PC-9 (cell line): ENCODE measurements around the gene SOX5. TPM values are rescaled to one million over a fixed set of nuclear protein-coding genes. Genes with fewer than 3 reads are reported as not detected.

Source experiments
- BruUV-seq: library from RNA; stranded (reverse); fragments of 400-500 nt; replicated peaks from 2 replicates; lab custom pipeline; 2021; lab: Mats Ljungman, UMichigan
- CTCF ChIA-PET: fragments of 300-600 bp; sonication (Branson Sonifier 250); formaldehyde crosslinking; loops from one replicate; lab custom pipeline; 2022; ENCODE audit warnings: antibody characterized with exemption; lab: Charles Lee
- POLR2A ChIA-PET: fragments of 300-600 bp; sonication (Branson Sonifier 250); formaldehyde crosslinking; loops from one replicate; lab custom pipeline; 2022; ENCODE audit warnings: antibody characterized with exemption; ENCODE audit not compliant: unreplicated experiment; lab: Charles Lee
- DNase-seq, 2 experiments: peaks; one replicate each; pipeline versions ENCODE4 v3.0.0 to v3.0.0-alpha.2; 2015 to 2022; ENCODE audit warnings: mixed read lengths in 1 of 2
- H2AFZ ChIP-seq: fragments of 200-600 bp; sonication (generic); 2 replicates; pipeline ENCODE4 v1.8.1; 2017; ENCODE audit warnings: antibody characterized with exemption
- H3F3A ChIP-seq: fragments of 200-600 bp; sonication (generic); 2 replicates; pipeline ENCODE4 v1.8.1; 2017; ENCODE audit warnings: antibody characterized with exemption, mild to moderate bottlenecking, low read depth; ENCODE audit not compliant: insufficient read depth
- H3K27ac ChIP-seq: fragments of 200-600 bp; sonication (generic); 2 replicates; pipeline ENCODE4 v1.6.1; 2016; ENCODE audit warnings: mixed run types
- H3K27me3 ChIP-seq: fragments of 200-600 bp; sonication (generic); 2 replicates; pipeline ENCODE4 v1.6.1; 2016; ENCODE audit warnings: low read depth, mixed run types; ENCODE audit not compliant: insufficient read depth
- H3K36me3 ChIP-seq: fragments of 200-600 bp; sonication (generic); 2 replicates; pipeline ENCODE4 v1.6.1; 2016; ENCODE audit warnings: low read depth, mixed run types
- H3K4me1 ChIP-seq: fragments of 200-600 bp; sonication (generic); replicated peaks from 2 replicates; pipeline ENCODE4 v1.6.1; 2016; ENCODE audit warnings: mixed run types; ENCODE audit not compliant: insufficient read depth
- H3K4me2 ChIP-seq: fragments of 200-600 bp; sonication (generic); 2 replicates; pipeline ENCODE4 v1.6.1; 2017; ENCODE audit warnings: mixed run types
- H3K4me3 ChIP-seq: fragments of 200-600 bp; sonication (generic); 2 replicates; pipeline ENCODE4 v1.6.1; 2016; ENCODE audit warnings: mixed run types
- H3K79me2 ChIP-seq: fragments of 200-600 bp; sonication (generic); 2 replicates; pipeline ENCODE4 v1.6.1; 2017; ENCODE audit warnings: low read depth, mixed run types
- H3K9me2 ChIP-seq: fragments of 200-600 bp; sonication (generic); 2 replicates; pipeline ENCODE4 v1.8.1; 2017; ENCODE audit warnings: mild to moderate bottlenecking; ENCODE audit not compliant: insufficient read depth
- H3K9me3 ChIP-seq: fragments of 200-600 bp; sonication (generic); 2 replicates; pipeline ENCODE4 v1.8.1; 2016; ENCODE audit warnings: low read depth; ENCODE audit not compliant: insufficient read depth
- H4K20me1 ChIP-seq: fragments of 200-600 bp; sonication (generic); 2 replicates; pipeline ENCODE4 v1.8.1; 2017; ENCODE audit not compliant: insufficient read depth
- CTCF ChIP-seq: fragments of 200-600 bp; sonication (generic); conservative IDR thresholded peaks from 2 replicates; pipeline ENCODE4 v1.6.1; 2017; ENCODE audit warnings: mixed run types, antibody characterized with exemption, mild to moderate bottlenecking, moderate library complexity
- EZH2 ChIP-seq: fragments of 200-600 bp; sonication (generic); IDR thresholded peaks from 2 replicates; pipeline ENCODE4 v1.8.0; 2017; ENCODE audit warnings: antibody characterized with exemption, low read depth
- intact Hi-C: fragments of 100-400 bp; cut with micrococcal nuclease; formaldehyde crosslinking; loops from one replicate; pipeline ENCODE4 v1.10.0; 2022; ENCODE audit not compliant: unreplicated experiment
- total RNA-seq: library from RNA; stranded (reverse); gene quantifications from 2 replicates; pipeline ENCODE4 v1.2.3, GENCODE V29; 2021

The SOX5 gene
- total RNA-seq, 1 experiment from 2014 or later = not detected

DNA sequence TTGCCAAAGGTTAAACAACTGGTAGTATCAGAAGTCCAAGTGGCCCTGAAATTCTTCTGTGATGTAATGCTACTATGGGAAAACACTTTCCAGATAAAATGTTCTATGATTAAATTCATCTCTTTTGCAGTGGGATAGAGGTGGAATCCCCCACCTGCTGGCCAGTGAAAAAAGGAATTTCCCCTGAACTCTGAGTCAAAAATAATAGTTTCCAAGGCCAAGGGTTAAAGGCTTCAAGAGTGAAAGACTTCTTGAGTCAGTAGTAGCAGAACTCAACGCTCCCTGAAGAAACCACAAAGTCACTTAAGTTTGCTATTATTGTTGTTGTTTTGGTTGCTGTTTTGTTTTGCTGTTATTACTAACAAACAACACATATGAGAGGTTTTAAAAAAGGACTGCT lies 330.8 kb downstream of the SOX5 start:
- TF ChIP-seq CTCF = no peak
- no peak for TF ChIP-seq EZH2
- H3K9me2 ChIP-seq = no peaks in the 10 kb centered on the region; the same call in 1 of the 2 replicates
- no peak overlapping the region for H2AFZ ChIP-seq
- no peak overlapping the region for H3K4me3 ChIP-seq
- H3K27me3 ChIP-seq = no peaks in the 10 kb centered on the region
- no peaks in the 10 kb centered on the region for H3K9me3 ChIP-seq
- no peak overlapping the region for H3K27ac ChIP-seq
- H3F3A ChIP-seq = no peaks in the 10 kb centered on the region
- ChIA-PET POLR2A (no interaction called here), CTCF (no interaction called here)
- H3K4me1 ChIP-seq = no peaks in the 10 kb centered on the region
- no peaks in the 10 kb centered on the region for H4K20me1 ChIP-seq
- H3K36me3 ChIP-seq = no peaks in the 10 kb centered on the region
- no peaks in the 10 kb centered on the region for H3K79me2 ChIP-seq
- no TSS peak for BruUV-seq
- no peak for DNase-seq
- no peak overlapping the region for H3K4me2 ChIP-seq
- intact Hi-C loops = no loop called here

DNA sequence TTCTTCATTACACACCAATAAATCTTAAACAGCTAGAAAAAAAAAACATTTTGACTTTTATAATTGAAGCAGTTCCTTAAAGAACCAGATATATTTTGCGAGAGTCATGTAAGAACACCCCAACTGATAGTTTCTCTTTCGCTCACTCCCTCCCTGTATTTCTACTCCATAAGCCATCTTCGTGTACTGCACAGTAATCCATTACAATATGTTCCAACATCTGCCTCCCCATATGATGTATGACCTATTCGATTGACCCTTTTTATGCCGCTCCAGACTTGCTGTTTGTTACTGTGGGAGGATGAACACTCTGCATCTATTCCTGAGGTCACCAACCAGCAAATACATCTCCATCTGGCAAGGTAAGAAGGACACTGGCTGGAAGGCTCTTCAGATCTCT lies 331.7 kb downstream of the SOX5 start:
- DNase-seq = no peak
- no TSS peak for BruUV-seq
- no peak overlapping the region for H3K4me2 ChIP-seq
- no peaks in the 10 kb centered on the region for H4K20me1 ChIP-seq
- H3K27me3 ChIP-seq = no peaks in the 10 kb centered on the region
- no peaks in the 10 kb centered on the region for H3K9me3 ChIP-seq
- no peak overlapping the region for H3K4me3 ChIP-seq
- ChIA-PET CTCF (no interaction called here), POLR2A (no interaction called here)
- H3K4me1 ChIP-seq = no peaks in the 10 kb centered on the region
- H3F3A ChIP-seq = no peaks in the 10 kb centered on the region
- no peaks in the 10 kb centered on the region for H3K9me2 ChIP-seq
- no peak overlapping the region for H3K27ac ChIP-seq
- intact Hi-C loops = no loop called here
- H3K79me2 ChIP-seq = no peaks in the 10 kb centered on the region
- no peak for TF ChIP-seq EZH2
- TF ChIP-seq CTCF = no peak
- H3K36me3 ChIP-seq = no peaks in the 10 kb centered on the region
- no peak overlapping the region for H2AFZ ChIP-seq

DNA sequence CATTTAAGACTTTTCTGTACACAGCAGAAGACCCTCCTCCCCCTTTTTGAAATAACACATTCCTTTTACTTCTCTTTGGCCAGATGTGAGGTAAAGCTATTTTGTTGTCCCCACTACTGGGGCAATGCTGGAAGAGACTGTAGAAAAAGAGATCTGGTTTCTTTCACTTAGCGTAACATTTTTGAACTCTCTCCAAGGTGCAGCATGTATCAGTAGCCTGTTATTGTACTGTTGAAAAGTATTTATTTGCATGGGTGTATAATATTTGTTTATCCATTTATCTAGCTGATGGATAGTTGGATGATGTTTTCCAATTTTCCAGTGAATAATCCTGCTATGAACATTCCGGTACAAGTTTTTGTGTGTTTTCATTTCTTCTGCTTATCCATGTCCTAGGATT lies 335.2 kb downstream of the SOX5 start:
- Histone ChIP-seq H3K9me2 (no peaks in the 10 kb centered on the region), H3K79me2 (no peaks in the 10 kb centered on the region), H3K4me2 (no peak overlapping the region), H3K27me3 (no peaks in the 10 kb centered on the region), H3K4me1 (no peaks in the 10 kb centered on the region), H4K20me1 (no peaks in the 10 kb centered on the region), H3K27ac (no peak overlapping the region), H3K9me3 (no peaks in the 10 kb centered on the region), H3K4me3 (no peak overlapping the region), H3K36me3 (no peaks in the 10 kb centered on the region), H3F3A (no peaks in the 10 kb centered on the region), H2AFZ (no peak overlapping the region)
- no peak for DNase-seq
- TF ChIP-seq CTCF (no peak), EZH2 (no peak)
- CTCF ChIA-PET = no interaction called here
- intact Hi-C loops = no loop called here
- POLR2A ChIA-PET = no interaction called here
- BruUV-seq = no TSS peak
